ENCODE results near the gene GABBR1.

Gene GABBR1

GRCh38 chr6:29631860-29632731 is 887 bp downstream of the GABBR1 start:
- peak overlapping the region; percentile 86 to 89 for H3K4me3 Mint-ChIP-seq
- no peaks in the 10 kb centered on the region for H3K9me3 Mint-ChIP-seq
- H3K27me3 Mint-ChIP-seq: peaks cover 15% of the 10 kb centered on the region
- H3K4me1 Mint-ChIP-seq: peaks cover 54% of the 10 kb centered on the region
- H3K27ac Mint-ChIP-seq: peak overlapping the region; percentile 16 to 75
- DNase-seq (peak; percentile 39 to 51), ATAC-seq (peak; percentile 61)

- Mint-ChIP-seq H3K27ac (no peak overlapping the region), H3K27me3 (peaks cover 23% of the 10 kb centered on the region), H3K9me3 (no peaks in the 10 kb centered on the region), H3K4me1 (peaks cover 54% of the 10 kb centered on the region), H3K4me3 (peak overlapping the region; percentile 86 to 89)
- DNase-seq: no peak
- no peak for ATAC-seq
Observed at GRCh38 chr6:29631209-29631810, 1.7 kb downstream of the GABBR1 start.

DNA sequence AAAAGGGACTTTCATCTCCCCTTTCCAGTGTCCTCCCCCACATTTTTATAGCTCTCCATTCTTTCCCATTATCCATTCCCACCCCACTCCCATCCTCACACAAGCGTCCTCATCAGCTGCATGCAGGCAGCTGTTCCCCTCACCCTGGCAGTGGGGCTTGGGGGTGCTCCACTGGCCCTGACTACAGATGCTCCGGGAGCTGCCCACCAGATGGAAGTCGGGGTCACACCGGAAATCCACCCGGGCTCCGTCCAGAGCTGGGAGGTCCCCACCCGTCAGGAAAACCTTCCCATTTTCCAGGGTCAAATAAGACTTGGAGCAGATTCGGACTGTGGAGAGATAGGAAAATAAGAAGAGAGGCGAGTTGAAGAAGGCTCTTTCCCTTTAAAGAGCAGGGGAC is 2.7 kb downstream of the GABBR1 start:
- Mint-ChIP-seq H3K27ac (no peak overlapping the region), H3K27me3 (peaks cover 23% of the 10 kb centered on the region), H3K9me3 (no peaks in the 10 kb centered on the region), H3K4me3 (no peak overlapping the region), H3K4me1 (peaks cover 54% of the 10 kb centered on the region)
- DNase-seq: no peak
- no peak for ATAC-seq

DNA sequence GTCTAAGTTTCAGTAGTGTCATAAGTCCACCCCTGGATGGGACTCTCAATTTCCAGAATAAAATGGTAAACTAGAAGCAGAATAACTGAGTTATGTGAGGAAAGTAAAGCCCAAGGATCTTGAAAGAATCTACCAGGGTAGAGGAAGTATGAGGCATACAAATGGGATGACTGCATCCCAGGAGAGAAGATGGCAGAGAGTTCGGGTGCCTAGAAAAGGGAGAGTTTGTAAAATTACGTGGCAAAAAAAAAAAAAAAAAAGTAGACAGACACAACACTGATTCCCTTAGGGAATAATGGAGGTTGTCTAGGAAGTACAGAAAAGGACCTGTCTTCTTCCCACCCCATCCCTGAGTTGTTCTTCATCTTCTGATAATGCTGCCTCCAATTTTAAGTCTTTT is 3.4 kb downstream of the GABBR1 start:
- H3K27me3 Mint-ChIP-seq: peaks cover 23% of the 10 kb centered on the region

DNA sequence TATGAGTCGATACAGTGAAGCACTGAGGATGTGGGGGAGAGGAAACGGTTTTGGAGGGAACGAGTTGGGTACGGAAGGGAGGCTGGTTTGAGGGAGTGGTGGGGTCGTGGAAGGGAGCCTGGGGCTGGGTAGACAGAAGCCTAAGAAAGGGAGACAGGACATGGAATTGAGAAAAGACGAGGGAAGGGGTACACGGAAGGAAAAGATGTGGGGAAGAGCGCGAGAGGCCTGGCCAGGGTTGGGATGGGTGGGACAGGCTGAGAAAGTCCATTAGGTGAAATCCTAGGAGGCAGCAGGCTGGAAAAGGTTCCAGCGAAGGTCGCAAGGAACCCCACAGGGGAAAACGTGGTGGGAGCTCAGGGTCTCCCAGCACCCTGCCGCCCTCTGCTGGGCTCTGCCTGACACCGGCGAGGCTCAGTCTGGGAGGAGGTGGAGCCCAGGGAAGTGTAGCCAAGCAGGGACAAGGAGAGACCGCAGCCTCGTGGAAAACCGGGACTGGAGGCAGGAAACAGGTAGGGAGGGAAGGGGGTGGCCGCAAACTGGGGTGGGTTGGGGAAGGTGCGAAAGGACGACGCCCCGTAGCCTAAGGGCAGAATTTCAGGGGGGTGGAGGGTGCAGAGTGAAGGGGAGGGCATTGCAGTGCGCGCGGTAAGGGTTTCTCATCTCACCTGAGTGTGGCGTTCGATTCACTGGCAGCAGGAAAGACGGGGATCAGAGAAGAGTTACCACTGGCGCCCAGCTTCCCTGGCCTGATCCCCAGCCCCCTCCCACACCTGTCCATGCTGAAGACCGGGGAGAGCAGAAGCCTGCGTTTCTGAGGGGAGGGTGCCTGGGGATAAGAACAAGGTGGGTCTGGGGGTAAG is 4.3 kb downstream of the GABBR1 start:
- no peak overlapping the region for H3K27ac Mint-ChIP-seq
- ATAC-seq: peak; percentile 61
- H3K4me1 Mint-ChIP-seq: peaks cover 48% of the 10 kb centered on the region
- peak; percentile 40 to 48 for DNase-seq
- H3K4me3 Mint-ChIP-seq: peak overlapping the region; percentile 89 to 90
- H3K9me3 Mint-ChIP-seq: no peaks in the 10 kb centered on the region
- peaks cover 23% of the 10 kb centered on the region for H3K27me3 Mint-ChIP-seq

More for the DNA sequence above, 3.4 kb downstream of the GABBR1 start:
- Mint-ChIP-seq H3K9me3 (no peaks in the 10 kb centered on the region), H3K4me3 (peak overlapping the region in 1 of 2 donors; percentile 90), H3K4me1 (peaks cover 54% of the 10 kb centered on the region), H3K27ac (no peak overlapping the region)
- ATAC-seq (no peak), DNase-seq (no peak)

- H3K27me3 Mint-ChIP-seq: peaks cover 23% of the 10 kb centered on the region
- ATAC-seq (no peak), DNase-seq (peak in 1 of 2 donors; percentile 19)
- H3K27ac Mint-ChIP-seq: no peak overlapping the region
- peak overlapping the region; percentile 89 to 90 for H3K4me3 Mint-ChIP-seq
- H3K9me3 Mint-ChIP-seq: no peaks in the 10 kb centered on the region
- H3K4me1 Mint-ChIP-seq: peaks cover 41% of the 10 kb centered on the region
Observed at GRCh38 chr6:29627755-29628418, 5.1 kb downstream of the GABBR1 start.

GRCh38 chr6:29626948-29627754 is 5.8 kb downstream of the GABBR1 start:
- Mint-ChIP-seq H3K27ac (no peak overlapping the region), H3K9me3 (no peaks in the 10 kb centered on the region), H3K27me3 (peaks cover 21% of the 10 kb centered on the region), H3K4me3 (peak overlapping the region; percentile 55 to 90), H3K4me1 (peaks cover 39% of the 10 kb centered on the region)
- DNase-seq (no peak), ATAC-seq (peak; percentile 19)

- Mint-ChIP-seq H3K4me1 (peaks cover 24% of the 10 kb centered on the region), H3K4me3 (no peak overlapping the region), H3K27ac (peak overlapping the region in 1 of 2 donors; percentile 38)
Observed at GRCh38 chr6:29625337-29625930, 7.5 kb downstream of the GABBR1 start.

DNA sequence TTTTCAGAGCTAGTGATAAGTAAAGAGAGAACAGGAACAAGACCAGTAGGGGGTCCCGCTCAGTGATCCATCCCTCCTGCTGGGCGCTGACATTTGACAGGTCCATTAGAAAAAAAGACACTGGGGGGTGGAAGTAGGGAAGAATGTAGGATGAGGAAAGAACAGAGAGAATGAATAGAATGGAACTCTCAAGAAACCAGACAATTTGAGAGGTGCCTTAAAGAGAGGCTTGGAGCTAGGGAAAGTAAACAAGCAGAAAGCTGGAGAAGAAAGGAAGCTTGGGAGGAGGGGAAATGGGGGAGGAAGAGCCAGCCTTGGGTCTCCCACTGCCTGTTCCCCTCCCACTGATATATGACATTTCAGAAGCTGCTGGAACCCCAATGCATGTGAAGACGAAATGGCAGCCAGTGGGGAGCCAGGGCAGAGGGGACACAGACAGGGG is 8.4 kb downstream of the GABBR1 start:
- DNase-seq: no peak
- ATAC-seq: no peak
- H3K4me1 Mint-ChIP-seq: peaks cover 15% of the 10 kb centered on the region
- no peaks in the 10 kb centered on the region for H3K9me3 Mint-ChIP-seq
- no peak overlapping the region for H3K4me3 Mint-ChIP-seq
- H3K27ac Mint-ChIP-seq: no peak overlapping the region
- peaks cover 11% of the 10 kb centered on the region for H3K27me3 Mint-ChIP-seq

More at GRCh38 chr6:29625337-29625930, 7.5 kb downstream of the GABBR1 start:
- ATAC-seq (no peak), DNase-seq (no peak)
- no peaks in the 10 kb centered on the region for H3K9me3 Mint-ChIP-seq
- H3K27me3 Mint-ChIP-seq: peaks cover 15% of the 10 kb centered on the region

DNA sequence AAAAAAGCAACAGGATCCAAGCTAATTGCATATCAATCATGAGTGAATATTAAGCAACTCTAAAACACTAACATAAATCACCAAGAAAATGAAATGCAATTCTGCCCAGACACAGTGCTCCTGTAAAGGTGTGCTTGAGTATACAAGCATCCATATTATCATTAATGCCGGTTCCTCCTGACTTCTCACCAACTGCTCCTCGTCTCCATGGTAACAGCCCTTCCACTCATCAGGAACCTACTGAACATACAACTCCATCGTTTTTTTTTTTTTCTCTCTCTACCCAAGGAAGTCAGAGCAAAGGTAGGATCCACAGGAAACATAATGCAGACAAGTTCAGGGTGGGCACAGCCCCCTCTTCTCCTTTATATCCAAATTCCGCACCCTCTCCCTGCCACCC is 12.4 kb downstream of the GABBR1 start:
- Mint-ChIP-seq H3K4me1 (no peaks in the 10 kb centered on the region), H3K4me3 (no peak overlapping the region), H3K9me3 (no peaks in the 10 kb centered on the region), H3K27ac (no peak overlapping the region), H3K27me3 (no peaks in the 10 kb centered on the region)
- ATAC-seq (no peak), DNase-seq (no peak)

- H3K4me1 Mint-ChIP-seq: no peaks in the 10 kb centered on the region
- DNase-seq: no peak
- H3K9me3 Mint-ChIP-seq: no peaks in the 10 kb centered on the region
- H3K27me3 Mint-ChIP-seq: no peaks in the 10 kb centered on the region
- no peak for ATAC-seq
- H3K27ac Mint-ChIP-seq: no peak overlapping the region
- no peak overlapping the region for H3K4me3 Mint-ChIP-seq
Observed at GRCh38 chr6:29619578-29620160, 13.3 kb downstream of the GABBR1 start.

- H3K4me3 Mint-ChIP-seq: no peak overlapping the region
- H3K27me3 Mint-ChIP-seq: no peaks in the 10 kb centered on the region
- H3K27ac Mint-ChIP-seq: no peak overlapping the region
- ATAC-seq: no peak
- no peaks in the 10 kb centered on the region for H3K4me1 Mint-ChIP-seq
- DNase-seq: no peak
- no peaks in the 10 kb centered on the region for H3K9me3 Mint-ChIP-seq
Observed at GRCh38 chr6:29617782-29618554, 15.0 kb downstream of the GABBR1 start.

DNA sequence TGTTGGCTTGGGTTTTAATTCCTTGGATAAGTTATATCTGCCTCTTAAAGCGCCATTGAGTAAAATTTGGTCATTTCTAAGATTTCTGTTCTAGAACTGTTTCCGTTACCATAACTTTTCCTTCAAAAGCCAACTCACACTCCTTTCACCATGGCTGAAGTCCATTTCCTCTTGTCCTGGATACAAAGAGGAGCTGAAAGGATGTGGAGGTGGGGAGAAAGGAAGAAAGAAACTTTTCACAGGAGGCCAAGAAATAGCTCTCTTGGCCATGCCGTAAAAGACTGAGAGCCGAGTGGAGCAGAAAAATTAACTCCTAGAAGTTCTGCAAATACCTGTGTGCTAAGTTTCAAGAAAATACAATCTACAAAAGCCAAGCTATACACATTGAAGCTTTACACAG is 21.6 kb downstream of the GABBR1 start:
- H3K9me3 Mint-ChIP-seq: no peaks in the 10 kb centered on the region
- no peak overlapping the region for H3K27ac Mint-ChIP-seq
- H3K27me3 Mint-ChIP-seq: no peaks in the 10 kb centered on the region
- no peaks in the 10 kb centered on the region for H3K4me1 Mint-ChIP-seq
- DNase-seq (no peak), ATAC-seq (no peak)
- H3K4me3 Mint-ChIP-seq: no peak overlapping the region

Measured in stimulated activated naive CD8-positive, alpha-beta T cell treated with anti-CD3 and anti-CD28 coated beads, Interleukin-15, amount 100 ng/mL, for 72 hours (primary cell).